AG04449 (cell line): ENCODE data around the gene ERGIC2.
"Not testable (repeated sequence)": the region's sequence is repeated elsewhere in the genome, so short reads cannot be mapped to it uniquely, and the experiment has no call there.

ENCODE experiments used
- CTCF ChIA-PET: fragments of 350-600 bp; formaldehyde crosslinking; extraction: SDS; loops from one replicate; lab custom pipeline; 2021; ENCODE audit warnings: antibody characterized with exemption; lab: Yijun Ruan, JAX
- POLR2A ChIA-PET: fragments of 400-600, 350-600 bp; formaldehyde crosslinking; extraction: SDS; loops from one replicate; lab custom pipeline; 2020; ENCODE audit warnings: antibody characterized with exemption, inconsistent platforms; lab: Yijun Ruan, JAX
- DNase-seq: peaks from one replicate; pipeline ENCODE4 v3.0.0-alpha.2; 2010; ENCODE audit warnings: low read depth, low spot score
- H3K4me3 ChIP-seq: 2 replicates; pipeline ENCODE4 v1.5.1; 2011; ENCODE audit warnings: low read depth, mild to moderate bottlenecking, control low read depth, low read length
- TF ChIP-seq, protein P1 (sequence below): IDR thresholded peaks from one replicate; pipeline ENCODE4 v1.5.1; 2011; ENCODE audit warnings: mild to moderate bottlenecking, moderate library complexity, low read length, control low read depth, inconsistent platforms; ENCODE audit not compliant: insufficient read depth; ENCODE audit errors: missing control alignments

ERGIC2 gene

DNA sequence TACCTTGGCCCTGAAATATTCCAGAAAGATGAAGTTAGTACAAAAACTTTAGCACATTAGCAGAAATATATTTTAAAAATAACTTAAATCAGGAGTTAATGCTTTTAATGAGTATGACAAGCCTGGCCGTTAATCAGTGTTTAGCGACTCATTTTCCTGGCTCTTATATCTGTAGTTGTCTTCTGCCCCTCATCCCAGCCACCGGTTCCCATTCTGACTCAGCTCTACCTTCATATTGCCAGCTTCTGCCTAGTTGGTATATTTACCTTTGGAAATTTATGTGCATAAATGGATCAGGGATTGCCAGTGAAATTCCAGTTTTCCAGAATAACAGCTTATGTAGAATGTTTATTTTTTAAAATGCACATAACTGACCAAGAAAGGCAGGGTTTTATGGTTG lies 79.9 kb downstream of the ERGIC2 start:
- CTCF ChIA-PET: interaction anchor here (1.6 to 1.9 kb wide), 2 partner anchors 9 to 16 kb away, joined by 4 to 6 read pairs; no protein-coding TSS in a partner anchor
- POLR2A ChIA-PET: no interaction called here
- DNase-seq: no peak
- TF ChIP-seq, protein P1, sequence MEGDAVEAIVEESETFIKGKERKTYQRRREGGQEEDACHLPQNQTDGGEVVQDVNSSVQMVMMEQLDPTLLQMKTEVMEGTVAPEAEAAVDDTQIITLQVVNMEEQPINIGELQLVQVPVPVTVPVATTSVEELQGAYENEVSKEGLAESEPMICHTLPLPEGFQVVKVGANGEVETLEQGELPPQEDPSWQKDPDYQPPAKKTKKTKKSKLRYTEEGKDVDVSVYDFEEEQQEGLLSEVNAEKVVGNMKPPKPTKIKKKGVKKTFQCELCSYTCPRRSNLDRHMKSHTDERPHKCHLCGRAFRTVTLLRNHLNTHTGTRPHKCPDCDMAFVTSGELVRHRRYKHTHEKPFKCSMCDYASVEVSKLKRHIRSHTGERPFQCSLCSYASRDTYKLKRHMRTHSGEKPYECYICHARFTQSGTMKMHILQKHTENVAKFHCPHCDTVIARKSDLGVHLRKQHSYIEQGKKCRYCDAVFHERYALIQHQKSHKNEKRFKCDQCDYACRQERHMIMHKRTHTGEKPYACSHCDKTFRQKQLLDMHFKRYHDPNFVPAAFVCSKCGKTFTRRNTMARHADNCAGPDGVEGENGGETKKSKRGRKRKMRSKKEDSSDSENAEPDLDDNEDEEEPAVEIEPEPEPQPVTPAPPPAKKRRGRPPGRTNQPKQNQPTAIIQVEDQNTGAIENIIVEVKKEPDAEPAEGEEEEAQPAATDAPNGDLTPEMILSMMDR: no peak
- H3K4me3 ChIP-seq: no peak overlapping the region

DNA sequence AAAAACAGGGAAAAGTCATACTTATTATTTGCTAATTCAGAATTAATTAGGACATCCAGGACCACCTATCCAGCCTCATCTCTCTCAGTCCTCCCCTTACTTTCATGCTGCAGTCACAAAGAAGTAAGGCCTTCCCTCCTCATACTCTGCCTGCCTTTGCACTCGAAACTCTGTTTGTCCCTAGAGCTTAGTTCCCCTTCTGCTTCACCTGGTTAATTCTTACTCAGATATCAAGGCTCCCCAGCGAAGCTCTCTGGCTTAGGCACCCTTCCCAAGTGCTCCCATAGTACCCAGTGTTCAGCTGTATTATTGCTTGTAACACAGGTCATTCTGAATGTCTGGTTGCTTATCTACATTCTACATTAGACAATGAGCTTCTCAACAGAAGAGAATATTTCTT lies 81.3 kb downstream of the ERGIC2 start:
- H3K4me3 ChIP-seq: no peak overlapping the region
- DNase-seq: no peak
- CTCF ChIA-PET: interaction anchor here (1.0 kb wide), 1 partner anchor 9 kb away, joined by 5 read pairs; no protein-coding TSS in a partner anchor
- POLR2A ChIA-PET: no interaction called here
- TF ChIP-seq, protein P1: no peak

DNA sequence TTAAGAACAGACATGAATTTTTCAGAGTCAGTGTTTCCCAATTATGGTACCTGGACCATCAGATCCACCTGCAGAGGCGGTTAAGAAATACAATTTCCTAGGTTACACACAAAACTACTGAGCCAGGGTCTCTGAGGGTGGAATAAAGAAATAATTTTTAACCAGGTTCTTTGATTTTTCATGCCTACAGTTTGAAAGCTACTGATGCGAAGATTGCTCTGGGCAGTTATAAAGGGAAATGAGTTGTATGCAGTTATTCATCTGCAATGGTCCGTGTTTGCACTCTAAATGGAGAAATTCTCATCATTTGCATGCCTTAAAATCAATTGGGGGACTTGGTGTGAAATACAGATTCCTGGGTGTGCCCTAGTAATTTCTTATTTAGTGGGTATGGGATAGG lies 89.7 kb downstream of the ERGIC2 start:
- DNase-seq: no peak
- TF ChIP-seq, protein P1: no peak
- POLR2A ChIA-PET: no interaction called here
- no peak overlapping the region for H3K4me3 ChIP-seq
- CTCF ChIA-PET: no interaction called here

DNA sequence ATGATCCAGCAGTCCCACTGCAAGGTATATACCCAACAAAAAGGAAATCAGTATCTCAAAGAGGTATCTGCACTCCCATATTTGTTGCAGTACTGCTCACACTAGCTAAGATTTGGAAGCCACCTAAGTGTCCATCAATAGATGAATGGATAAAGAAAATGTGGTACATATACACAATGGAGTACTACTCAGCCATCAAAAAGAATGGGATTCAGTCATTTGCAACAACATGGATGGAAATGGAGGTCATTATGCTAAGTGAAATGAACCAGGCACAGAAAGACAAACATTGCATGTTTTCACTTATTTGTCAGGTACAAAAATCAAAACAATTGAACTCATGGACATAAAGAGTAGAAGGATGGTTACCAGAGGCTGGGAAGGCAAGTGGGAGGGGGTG lies 90.5 kb downstream of the ERGIC2 start:
- H3K4me3 ChIP-seq, POLR2A ChIA-PET, DNase-seq, CTCF ChIA-PET: not testable (repeated sequence)

DNA sequence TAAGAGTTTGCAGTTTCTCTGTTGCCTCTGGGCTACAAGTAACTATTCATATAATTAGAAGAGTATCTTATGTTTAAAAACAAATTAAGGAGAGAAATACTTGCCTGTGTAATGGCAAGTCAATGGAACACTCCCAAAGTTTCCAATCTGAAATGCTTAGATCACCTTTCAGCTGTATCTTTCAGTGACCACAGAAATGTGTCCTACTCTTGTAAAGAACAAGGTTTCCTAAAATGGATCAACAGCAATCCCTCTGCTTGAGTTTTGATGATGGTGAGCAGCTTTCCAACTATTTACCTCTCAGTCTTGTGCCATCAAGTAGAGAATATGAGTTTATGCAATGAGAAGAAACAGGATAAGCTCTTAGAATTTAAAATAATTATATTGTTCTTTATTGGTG lies 92.9 kb downstream of the ERGIC2 start:
- POLR2A ChIA-PET: no interaction called here
- DNase-seq: no peak
- TF ChIP-seq, protein P1: no peak
- no peak overlapping the region for H3K4me3 ChIP-seq
- CTCF ChIA-PET: no interaction called here

DNA sequence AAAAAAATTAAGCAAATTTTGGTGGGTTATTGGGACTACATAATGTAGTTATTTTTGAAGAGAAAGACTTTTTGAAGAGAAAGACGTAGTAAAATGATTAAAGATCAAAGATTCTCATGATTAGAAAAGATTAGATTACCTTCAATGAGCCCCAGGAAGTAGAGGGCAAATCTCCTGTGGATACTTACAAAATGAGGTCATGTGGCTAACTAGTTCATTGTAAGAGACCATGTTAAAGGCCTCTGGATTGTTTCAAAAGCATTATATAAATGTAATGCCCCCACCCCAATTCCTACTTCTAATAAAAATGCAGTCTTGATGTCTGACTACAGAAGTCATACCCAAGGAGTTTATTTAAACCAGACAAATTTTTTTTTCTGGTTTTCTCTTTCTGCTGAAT lies 93.3 kb downstream of the ERGIC2 start:
- TF ChIP-seq, protein P1: no peak
- ChIA-PET POLR2A (no interaction called here), CTCF (interaction anchor here (1.3 kb wide), 1 partner anchor 21 kb away, joined by 4 read pairs; no protein-coding TSS in a partner anchor)
- DNase-seq: no peak
- no peak overlapping the region for H3K4me3 ChIP-seq
